Ectodermal cell (in vitro differentiated cells): ENCODE measurements around the gene PDE11A.
A peak's percentile ranks its signal among the peaks of the same experiment; 100 is the strongest.

ENCODE experiments used
- H3K27ac ChIP-seq: 2 replicates; pipeline ENCODE4 v1.7.0; 2013; ENCODE audit warnings: mild to moderate bottlenecking, low read depth, low read length; ENCODE audit not compliant: insufficient read depth, poor library complexity, severe bottlenecking
- H3K27me3 ChIP-seq: 2 replicates; pipeline ENCODE4 v1.7.0; 2013; ENCODE audit warnings: mild to moderate bottlenecking, low read length; ENCODE audit not compliant: insufficient read depth, control insufficient read depth, poor library complexity, severe bottlenecking
- H3K36me3 ChIP-seq: one replicate; pipeline ENCODE4 v1.7.0; 2013; ENCODE audit warnings: low read length; ENCODE audit not compliant: control insufficient read depth, insufficient read depth
- H3K4me1 ChIP-seq: one replicate; pipeline ENCODE4 v1.7.0; 2013; ENCODE audit warnings: low read length; ENCODE audit not compliant: control insufficient read depth, insufficient read depth
- H3K4me3 ChIP-seq: 2 replicates; pipeline ENCODE4 v1.7.0; 2013; ENCODE audit warnings: low read depth, low read length, control low read depth; ENCODE audit not compliant: insufficient read depth
- H3K9me3 ChIP-seq: 2 replicates; pipeline ENCODE4 v1.7.0; 2013; ENCODE audit warnings: mild to moderate bottlenecking, low read length, moderate library complexity; ENCODE audit not compliant: control insufficient read depth
- WGBS, 2 experiments: methylation state at CpG; one replicate each; pipeline ENCODE4 v1.1.7; 2013; ENCODE audit warnings: missing lambda C conversion rate in 2 of 2; 5-methylcytosine and 5-hydroxymethylcytosine counted together

The PDE11A gene

GRCh38 chr2:177738461-177739235 lies 333.9 kb downstream of the PDE11A start:
- Histone ChIP-seq H3K4me1 (no peaks in the 10 kb centered on the region), H3K27me3 (peaks cover 59% of the 10 kb centered on the region), H3K9me3 (no peaks in the 10 kb centered on the region), H3K36me3 (no peaks in the 10 kb centered on the region), H3K27ac (no peak overlapping the region), H3K4me3 (no peak overlapping the region)
- WGBS, 2 experiments = 77 to 80% methylated on average over 7 of the region's 7 CpGs

- WGBS, 2 experiments = 91 to 96% methylated on average over 6 of the region's 6 CpGs
- no peak overlapping the region for H3K4me3 ChIP-seq
- H3K27me3 ChIP-seq = peaks cover 78% of the 10 kb centered on the region
- peaks cover 10% of the 10 kb centered on the region for H3K4me1 ChIP-seq
- H3K36me3 ChIP-seq = no peaks in the 10 kb centered on the region
- no peak overlapping the region for H3K27ac ChIP-seq
- H3K9me3 ChIP-seq = no peaks in the 10 kb centered on the region
These were observed 337.2 kb downstream of the PDE11A start for GRCh38 chr2:177735318-177735803.

- Histone ChIP-seq H3K4me1 (peaks cover 10% of the 10 kb centered on the region), H3K27me3 (peaks cover 87% of the 10 kb centered on the region), H3K9me3 (no peaks in the 10 kb centered on the region), H3K4me3 (no peak overlapping the region), H3K36me3 (no peaks in the 10 kb centered on the region), H3K27ac (no peak overlapping the region)
- 58 to 100% methylated on average over 1 to 2 of the region's 2 CpGs for WGBS, 2 experiments
These were observed 339.2 kb downstream of the PDE11A start for GRCh38 chr2:177733322-177733855.

- H3K4me1 ChIP-seq = peaks cover 10% of the 10 kb centered on the region
- H3K4me3 ChIP-seq = peak overlapping the region; percentile 7
- H3K27ac ChIP-seq = no peak overlapping the region
- H3K9me3 ChIP-seq = no peaks in the 10 kb centered on the region
- 0 to 6% methylated on average over 1 to 2 of the region's 3 CpGs for WGBS, 2 experiments
- H3K27me3 ChIP-seq = peaks cover 99% of the 10 kb centered on the region
- H3K36me3 ChIP-seq = no peaks in the 10 kb centered on the region
These were observed 341.2 kb downstream of the PDE11A start for GRCh38 chr2:177731384-177731783.

- no peaks in the 10 kb centered on the region for H3K9me3 ChIP-seq
- H3K27ac ChIP-seq = no peak overlapping the region
- H3K4me3 ChIP-seq = no peak overlapping the region
- H3K36me3 ChIP-seq = no peaks in the 10 kb centered on the region
- peaks cover 99% of the 10 kb centered on the region for H3K27me3 ChIP-seq
- H3K4me1 ChIP-seq = peaks cover 10% of the 10 kb centered on the region
- 64 to 79% methylated on average over 1 of the region's 2 CpGs for WGBS, 2 experiments
These were observed 341.8 kb downstream of the PDE11A start for GRCh38 chr2:177730792-177731191.

- Histone ChIP-seq H3K36me3 (no peaks in the 10 kb centered on the region), H3K27me3 (peaks cover 98% of the 10 kb centered on the region), H3K9me3 (no peaks in the 10 kb centered on the region), H3K4me1 (peaks cover 10% of the 10 kb centered on the region), H3K4me3 (no peak overlapping the region), H3K27ac (no peak overlapping the region)
- 92% methylated on average over 2 of the region's 3 CpGs; no CpG with 5 or more reads in 1 of the 2 experiments for WGBS, 2 experiments
These were observed 342.2 kb downstream of the PDE11A start for GRCh38 chr2:177730363-177730762.

GRCh38 chr2:177728920-177729319 lies 343.7 kb downstream of the PDE11A start:
- no peak overlapping the region for H3K27ac ChIP-seq
- no peaks in the 10 kb centered on the region for H3K9me3 ChIP-seq
- WGBS, 2 experiments = 73 to 77% methylated on average over 2 of the region's 2 CpGs
- H3K4me1 ChIP-seq = peaks cover 10% of the 10 kb centered on the region
- no peak overlapping the region for H3K4me3 ChIP-seq
- peaks cover 85% of the 10 kb centered on the region for H3K27me3 ChIP-seq
- H3K36me3 ChIP-seq = no peaks in the 10 kb centered on the region

GRCh38 chr2:177728399-177728765 lies 344.2 kb downstream of the PDE11A start:
- 68 to 90% methylated on average over 3 to 4 of the region's 4 CpGs for WGBS, 2 experiments
- Histone ChIP-seq H3K27ac (no peak overlapping the region), H3K4me1 (peaks cover 10% of the 10 kb centered on the region), H3K36me3 (no peaks in the 10 kb centered on the region), H3K4me3 (no peak overlapping the region), H3K27me3 (peaks cover 80% of the 10 kb centered on the region), H3K9me3 (no peaks in the 10 kb centered on the region)

- 83 to 86% methylated on average over 13 of the region's 13 CpGs for WGBS, 2 experiments
- H3K4me1 ChIP-seq = peaks cover 10% of the 10 kb centered on the region
- peaks cover 74% of the 10 kb centered on the region for H3K27me3 ChIP-seq
- no peak overlapping the region for H3K27ac ChIP-seq
- no peaks in the 10 kb centered on the region for H3K36me3 ChIP-seq
- H3K4me3 ChIP-seq = no peak overlapping the region
- no peaks in the 10 kb centered on the region for H3K9me3 ChIP-seq
These were observed 344.8 kb downstream of the PDE11A start for GRCh38 chr2:177727577-177728398.

- peaks cover 10% of the 10 kb centered on the region for H3K4me1 ChIP-seq
- 77 to 79% methylated on average over 5 of the region's 5 CpGs for WGBS, 2 experiments
- H3K36me3 ChIP-seq = no peaks in the 10 kb centered on the region
- H3K4me3 ChIP-seq = no peak overlapping the region
- H3K9me3 ChIP-seq = no peaks in the 10 kb centered on the region
- peaks cover 68% of the 10 kb centered on the region for H3K27me3 ChIP-seq
- H3K27ac ChIP-seq = no peak overlapping the region
These were observed 345.6 kb downstream of the PDE11A start for GRCh38 chr2:177726931-177727348.
